HEK293 (cell line): ENCODE data around the gene PCYOX1L.

Experiments used
- CTCF ChIA-PET: fragments of 350-600 bp; formaldehyde crosslinking; extraction: SDS; loops from one replicate; lab custom pipeline; 2021; ENCODE audit warnings: antibody characterized with exemption; lab: Yijun Ruan, JAX
- POLR2A ChIA-PET: fragments of 300-600 bp; formaldehyde crosslinking; extraction: SDS; loops from one replicate; lab custom pipeline; 2020; ENCODE audit warnings: antibody characterized with exemption, inconsistent platforms; lab: Yijun Ruan, JAX
- H3K27ac ChIP-seq: fragments of 200-500 bp; sonication (Bioruptor generic); 2 replicates; pipeline ENCODE4 v1.5.1; 2014; ENCODE audit warnings: low read depth, low read length, control low read depth, inconsistent platforms; ENCODE audit errors: extremely low read depth
- H3K36me3 ChIP-seq, 2 experiments: fragments of 200-500 bp in 1 of 2; sonication (Bioruptor generic) in 1 of 2; 1 replicate in 1 of 2; 2 replicates in 1 of 2; pipeline ENCODE4 v1.5.1; 2014 to 2017; ENCODE audit warnings: inconsistent platforms in 2 of 2, low read length in 2 of 2; ENCODE audit not compliant: control insufficient read depth in 2 of 2, insufficient read depth in 1 of 2
- H3K4me1 ChIP-seq: fragments of 200-500 bp; sonication (Bioruptor generic); 2 replicates; pipeline ENCODE4 v1.5.1; 2014; ENCODE audit warnings: mild to moderate bottlenecking, low read length, inconsistent platforms; ENCODE audit not compliant: control insufficient read depth, insufficient read depth
- H3K4me3 ChIP-seq: 2 replicates; pipeline ENCODE4 v1.5.1; 2011; ENCODE audit warnings: low read depth, mild to moderate bottlenecking, control low read depth, low read length, moderate library complexity
- H3K9me3 ChIP-seq: fragments of 200-500 bp; sonication (Bioruptor generic); 2 replicates; pipeline ENCODE4 v1.5.1; 2014; ENCODE audit warnings: low read depth, low read length, inconsistent platforms; ENCODE audit not compliant: control insufficient read depth, insufficient read depth
- KLF1 ChIP-seq: fragments of 450-650 bp; formaldehyde crosslinking; IDR thresholded peaks from 2 replicates; pipeline ENCODE4 v1.5.1; 2016; ENCODE audit warnings: missing biosample characterization, missing genetic modification characterization
- PATZ1 ChIP-seq: fragments of 450-650 bp; formaldehyde crosslinking; IDR thresholded peaks from 2 replicates; pipeline ENCODE4 v1.5.1; 2016; ENCODE audit warnings: missing biosample characterization, missing genetic modification characterization
- SP7 ChIP-seq: fragments of 450-650 bp; formaldehyde crosslinking; IDR thresholded peaks from 2 replicates; pipeline ENCODE4 v1.5.1; 2016; ENCODE audit warnings: missing biosample characterization, missing genetic modification characterization
- WT1 ChIP-seq: fragments of 450-650 bp; formaldehyde crosslinking; IDR thresholded peaks from 2 replicates; pipeline ENCODE4 v1.5.1; 2016; ENCODE audit warnings: missing biosample characterization, missing genetic modification characterization
- ZBTB20 ChIP-seq: fragments of 450-650 bp; formaldehyde crosslinking; IDR thresholded peaks from 2 replicates; pipeline ENCODE4 v1.5.1; 2016; ENCODE audit warnings: missing biosample characterization, missing genetic modification characterization
- ZBTB7A ChIP-seq: fragments of 450-650 bp; formaldehyde crosslinking; IDR thresholded peaks from 2 replicates; pipeline ENCODE4 v1.5.1; 2016; ENCODE audit warnings: low read depth, missing biosample characterization, missing genetic modification characterization
- ZFHX2 ChIP-seq: fragments of 450-650 bp; formaldehyde crosslinking; conservative IDR thresholded peaks from 2 replicates; pipeline ENCODE4 v1.5.1; 2016; ENCODE audit warnings: missing biosample characterization, missing genetic modification characterization
- ZFP37 ChIP-seq: fragments of 450-650 bp; formaldehyde crosslinking; IDR thresholded peaks from 2 replicates; pipeline ENCODE4 v1.5.1; 2016; ENCODE audit warnings: missing biosample characterization, missing genetic modification characterization
- ZIC2 ChIP-seq: fragments of 450-650 bp; formaldehyde crosslinking; IDR thresholded peaks from 2 replicates; pipeline ENCODE4 v1.5.1; 2016; ENCODE audit warnings: missing biosample characterization, missing genetic modification characterization
- ZNF155 ChIP-seq: fragments of 450-650 bp; formaldehyde crosslinking; IDR thresholded peaks from 2 replicates; pipeline ENCODE4 v1.5.1; 2016; ENCODE audit warnings: missing biosample characterization, missing genetic modification characterization
- ZNF16 ChIP-seq: fragments of 450-650 bp; formaldehyde crosslinking; IDR thresholded peaks from 2 replicates; pipeline ENCODE4 v1.5.1; 2016; ENCODE audit warnings: low read depth, missing biosample characterization, missing genetic modification characterization
- ZNF366 ChIP-seq: fragments of 450-650 bp; formaldehyde crosslinking; conservative IDR thresholded peaks from 2 replicates; pipeline ENCODE4 v1.5.1; 2016; ENCODE audit warnings: missing biosample characterization, missing genetic modification characterization
- ZNF416 ChIP-seq: fragments of 450-650 bp; formaldehyde crosslinking; IDR thresholded peaks from 2 replicates; pipeline ENCODE4 v1.5.1; 2016; ENCODE audit warnings: missing biosample characterization, missing genetic modification characterization
- ZNF514 ChIP-seq: fragments of 450-650 bp; formaldehyde crosslinking; IDR thresholded peaks from 2 replicates; pipeline ENCODE4 v1.5.1; 2016; ENCODE audit warnings: missing biosample characterization, missing genetic modification characterization
- ZNF530 ChIP-seq: fragments of 450-650 bp; formaldehyde crosslinking; IDR thresholded peaks from 2 replicates; pipeline ENCODE4 v1.5.1; 2016; ENCODE audit warnings: low read depth, missing biosample characterization, missing genetic modification characterization
- ZNF555 ChIP-seq: fragments of 450-650 bp; formaldehyde crosslinking; conservative IDR thresholded peaks from 2 replicates; pipeline ENCODE4 v1.5.1; 2017; ENCODE audit warnings: missing biosample characterization, mild to moderate bottlenecking, missing genetic modification characterization, inconsistent platforms
- ZNF623 ChIP-seq: fragments of 450-650 bp; formaldehyde crosslinking; IDR thresholded peaks from 2 replicates; pipeline ENCODE4 v1.5.1; 2016; ENCODE audit warnings: missing biosample characterization, missing genetic modification characterization
- ZNF76 ChIP-seq: fragments of 450-650 bp; formaldehyde crosslinking; IDR thresholded peaks from 2 replicates; pipeline ENCODE4; 2016; ENCODE audit warnings: low read depth, missing biosample characterization, missing genetic modification characterization, borderline replicate concordance
- ZNF843 ChIP-seq: fragments of 450-650 bp; formaldehyde crosslinking; IDR thresholded peaks from 2 replicates; pipeline ENCODE4 v1.5.1; 2016; ENCODE audit warnings: missing biosample characterization, missing genetic modification characterization
- TF ChIP-seq, protein P1 (sequence below): fragments of 450-650 bp; formaldehyde crosslinking; optimal IDR thresholded peaks from 2 replicates; pipeline ENCODE3; 2016; ENCODE audit warnings: missing biosample characterization, mild to moderate bottlenecking, missing genetic modification characterization
- TF ChIP-seq, protein P2 (sequence below): IDR thresholded peaks from 2 replicates; pipeline ENCODE4 v1.6.1; 2011; ENCODE audit warnings: mild to moderate bottlenecking, low read depth, low read length, borderline replicate concordance
- TF ChIP-seq, protein P3 (sequence below): fragments of 450-650 bp; IDR thresholded peaks from 2 replicates; pipeline ENCODE4 v1.5.1; 2018; ENCODE audit warnings: missing biosample characterization, missing genetic modification characterization
- TF ChIP-seq, protein P4 (sequence below): fragments of 450-650 bp; formaldehyde crosslinking; IDR thresholded peaks from 2 replicates; pipeline ENCODE4 v1.5.1; 2016; ENCODE audit warnings: missing biosample characterization, missing genetic modification characterization
- TF ChIP-seq, protein P5 (sequence below): fragments of 450-650 bp; formaldehyde crosslinking; IDR thresholded peaks from 2 replicates; pipeline ENCODE4 v1.5.1; 2017; ENCODE audit warnings: missing biosample characterization, missing genetic modification characterization
- TF ChIP-seq, protein P6 (sequence below): fragments of 450-650 bp; formaldehyde crosslinking; IDR thresholded peaks from 2 replicates; pipeline ENCODE4 v1.5.1; 2016; ENCODE audit warnings: missing biosample characterization, missing genetic modification characterization

Gene PCYOX1L

GRCh38 chr5:149320791-149321330 is 37.0 kb upstream of the PCYOX1L start (continued):
- no peak for TF ChIP-seq ZNF514 (tag by site-specific recombination)
- no peak for TF ChIP-seq ZNF555
- no peak for TF ChIP-seq ZNF623
- TF ChIP-seq, protein P1, sequence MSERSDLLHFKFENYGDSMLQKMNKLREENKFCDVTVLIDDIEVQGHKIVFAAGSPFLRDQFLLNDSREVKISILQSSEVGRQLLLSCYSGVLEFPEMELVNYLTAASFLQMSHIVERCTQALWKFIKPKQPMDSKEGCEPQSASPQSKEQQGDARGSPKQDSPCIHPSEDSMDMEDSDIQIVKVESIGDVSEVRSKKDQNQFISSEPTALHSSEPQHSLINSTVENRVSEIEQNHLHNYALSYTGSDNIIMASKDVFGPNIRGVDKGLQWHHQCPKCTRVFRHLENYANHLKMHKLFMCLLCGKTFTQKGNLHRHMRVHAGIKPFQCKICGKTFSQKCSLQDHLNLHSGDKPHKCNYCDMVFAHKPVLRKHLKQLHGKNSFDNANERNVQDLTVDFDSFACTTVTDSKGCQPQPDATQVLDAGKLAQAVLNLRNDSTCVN, result no peak
- TF ChIP-seq ZBTB7A (tag by site-specific recombination), result no peak
- TF ChIP-seq, protein P2, sequence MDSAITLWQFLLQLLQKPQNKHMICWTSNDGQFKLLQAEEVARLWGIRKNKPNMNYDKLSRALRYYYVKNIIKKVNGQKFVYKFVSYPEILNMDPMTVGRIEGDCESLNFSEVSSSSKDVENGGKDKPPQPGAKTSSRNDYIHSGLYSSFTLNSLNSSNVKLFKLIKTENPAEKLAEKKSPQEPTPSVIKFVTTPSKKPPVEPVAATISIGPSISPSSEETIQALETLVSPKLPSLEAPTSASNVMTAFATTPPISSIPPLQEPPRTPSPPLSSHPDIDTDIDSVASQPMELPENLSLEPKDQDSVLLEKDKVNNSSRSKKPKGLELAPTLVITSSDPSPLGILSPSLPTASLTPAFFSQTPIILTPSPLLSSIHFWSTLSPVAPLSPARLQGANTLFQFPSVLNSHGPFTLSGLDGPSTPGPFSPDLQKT, result no peak
- TF ChIP-seq ZNF530, result no peak
- TF ChIP-seq ZBTB20 (tag by site-specific recombination), result no peak
- TF ChIP-seq, protein P3, sequence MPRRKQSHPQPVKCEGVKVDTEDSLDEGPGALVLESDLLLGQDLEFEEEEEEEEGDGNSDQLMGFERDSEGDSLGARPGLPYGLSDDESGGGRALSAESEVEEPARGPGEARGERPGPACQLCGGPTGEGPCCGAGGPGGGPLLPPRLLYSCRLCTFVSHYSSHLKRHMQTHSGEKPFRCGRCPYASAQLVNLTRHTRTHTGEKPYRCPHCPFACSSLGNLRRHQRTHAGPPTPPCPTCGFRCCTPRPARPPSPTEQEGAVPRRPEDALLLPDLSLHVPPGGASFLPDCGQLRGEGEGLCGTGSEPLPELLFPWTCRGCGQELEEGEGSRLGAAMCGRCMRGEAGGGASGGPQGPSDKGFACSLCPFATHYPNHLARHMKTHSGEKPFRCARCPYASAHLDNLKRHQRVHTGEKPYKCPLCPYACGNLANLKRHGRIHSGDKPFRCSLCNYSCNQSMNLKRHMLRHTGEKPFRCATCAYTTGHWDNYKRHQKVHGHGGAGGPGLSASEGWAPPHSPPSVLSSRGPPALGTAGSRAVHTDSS (tag by site-specific recombination), result no peak
- TF ChIP-seq ZNF366 (tag by site-specific recombination), result peak; percentile 81
- no peak for TF ChIP-seq ZNF16 (tag by site-specific recombination)
- peak; percentile 32; the same call in 1 of the 2 replicates for TF ChIP-seq ZNF843 (tag by site-specific recombination)
- TF ChIP-seq SP7, result peak; percentile 50; the same call in 1 of the 2 replicates
- TF ChIP-seq ZFHX2, result peak; percentile 61
- TF ChIP-seq ZFP37 (tag by site-specific recombination), result no peak
- no peak for TF ChIP-seq KLF1 (tag by site-specific recombination)

DNA sequence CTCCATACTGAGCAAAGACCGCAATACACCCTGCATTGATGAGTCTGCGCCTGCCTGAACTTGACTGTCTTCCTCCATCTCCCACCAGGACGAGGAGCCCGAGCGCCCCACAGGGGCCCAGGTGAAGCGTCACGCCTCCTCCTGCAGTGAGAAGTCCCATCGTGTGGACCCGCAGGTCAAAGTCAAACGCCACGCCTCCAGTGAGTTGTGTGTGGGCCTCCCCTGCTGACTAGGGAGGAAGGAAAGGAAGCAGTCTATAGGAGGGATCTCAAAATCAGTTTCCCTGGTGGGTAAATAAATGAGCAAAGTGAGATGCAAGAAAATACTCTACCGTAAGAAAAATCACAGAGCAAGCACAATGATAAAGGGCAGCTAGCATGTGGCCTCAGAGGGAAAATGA is 35.3 kb upstream of the PCYOX1L start:
- POLR2A ChIA-PET, result no interaction called here
- TF ChIP-seq PATZ1 (tag by site-specific recombination) (no peak), ZIC2 (tag by site-specific recombination) (peak; percentile 64)
- H3K4me1 ChIP-seq, result peaks cover 8% of the 10 kb centered on the region; the same call in 1 of the 2 replicates
- peaks cover 0 to 5% of the 10 kb centered on the region in 2 experiments; a peak in 1 of 3 replicates for H3K36me3 ChIP-seq
- H3K27ac ChIP-seq, result no peak overlapping the region
- CTCF ChIA-PET, result interaction anchor here (1.0 kb wide), 1 partner anchor 60 kb away, joined by 5 read pairs; no protein-coding TSS in a partner anchor
- H3K4me3 ChIP-seq, result no peak overlapping the region
- no peaks in the 10 kb centered on the region for H3K9me3 ChIP-seq

DNA sequence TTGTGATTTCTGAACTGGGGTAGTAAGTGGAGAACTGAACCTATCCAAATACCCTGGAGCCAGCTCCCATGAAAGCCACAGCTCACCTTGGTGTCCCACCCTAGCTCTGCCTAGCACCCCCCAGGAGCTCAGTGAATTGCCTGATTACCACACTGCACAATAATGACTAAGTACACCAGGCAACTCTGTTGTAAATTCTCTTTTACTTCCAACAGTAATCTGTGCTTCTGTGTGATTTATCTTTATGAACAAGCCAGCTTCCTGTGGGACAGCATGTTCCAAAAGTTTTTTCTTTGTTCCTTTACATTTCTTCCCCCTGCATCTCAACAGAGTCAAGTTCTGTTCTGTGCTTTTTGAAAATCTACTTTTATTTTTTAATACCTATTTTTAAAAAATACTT is 34.6 kb upstream of the PCYOX1L start:
- Histone ChIP-seq H3K4me1 (peaks cover 8% of the 10 kb centered on the region; the same call in 1 of the 2 replicates), H3K4me3 (no peak overlapping the region), H3K9me3 (no peaks in the 10 kb centered on the region), H3K27ac (no peak overlapping the region), H3K36me3 (peaks cover 0 to 5% of the 10 kb centered on the region in 2 experiments; a peak in 1 of 3 replicates)
- CTCF ChIA-PET, result interaction anchor here (0.7 to 2.1 kb wide), 3 partner anchors 8 to 187 kb away, joined by 5 to 7 read pairs (median 6); no protein-coding TSS in a partner anchor
- POLR2A ChIA-PET, result interaction anchor here (0.6 kb wide), 1 partner anchor 763 kb away, joined by 3 read pairs; the partner anchor contains the start of gene CSF1R
- TF ChIP-seq ZNF416 (tag by site-specific recombination) (no peak), WT1 (tag by site-specific recombination) (no peak), ZNF76 (tag by site-specific recombination) (no peak), ZNF155 (tag by site-specific recombination) (no peak)
- TF ChIP-seq, protein P4, sequence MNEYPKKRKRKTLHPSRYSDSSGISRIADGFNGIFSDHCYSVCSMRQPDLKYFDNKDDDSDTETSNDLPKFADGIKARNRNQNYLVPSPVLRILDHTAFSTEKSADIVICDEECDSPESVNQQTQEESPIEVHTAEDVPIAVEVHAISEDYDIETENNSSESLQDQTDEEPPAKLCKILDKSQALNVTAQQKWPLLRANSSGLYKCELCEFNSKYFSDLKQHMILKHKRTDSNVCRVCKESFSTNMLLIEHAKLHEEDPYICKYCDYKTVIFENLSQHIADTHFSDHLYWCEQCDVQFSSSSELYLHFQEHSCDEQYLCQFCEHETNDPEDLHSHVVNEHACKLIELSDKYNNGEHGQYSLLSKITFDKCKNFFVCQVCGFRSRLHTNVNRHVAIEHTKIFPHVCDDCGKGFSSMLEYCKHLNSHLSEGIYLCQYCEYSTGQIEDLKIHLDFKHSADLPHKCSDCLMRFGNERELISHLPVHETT (tag by site-specific recombination), result no peak
- TF ChIP-seq, protein P5, sequence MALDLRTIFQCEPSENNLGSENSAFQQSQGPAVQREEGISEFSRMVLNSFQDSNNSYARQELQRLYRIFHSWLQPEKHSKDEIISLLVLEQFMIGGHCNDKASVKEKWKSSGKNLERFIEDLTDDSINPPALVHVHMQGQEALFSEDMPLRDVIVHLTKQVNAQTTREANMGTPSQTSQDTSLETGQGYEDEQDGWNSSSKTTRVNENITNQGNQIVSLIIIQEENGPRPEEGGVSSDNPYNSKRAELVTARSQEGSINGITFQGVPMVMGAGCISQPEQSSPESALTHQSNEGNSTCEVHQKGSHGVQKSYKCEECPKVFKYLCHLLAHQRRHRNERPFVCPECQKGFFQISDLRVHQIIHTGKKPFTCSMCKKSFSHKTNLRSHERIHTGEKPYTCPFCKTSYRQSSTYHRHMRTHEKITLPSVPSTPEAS (tag by site-specific recombination), result no peak
- TF ChIP-seq, protein P6, sequence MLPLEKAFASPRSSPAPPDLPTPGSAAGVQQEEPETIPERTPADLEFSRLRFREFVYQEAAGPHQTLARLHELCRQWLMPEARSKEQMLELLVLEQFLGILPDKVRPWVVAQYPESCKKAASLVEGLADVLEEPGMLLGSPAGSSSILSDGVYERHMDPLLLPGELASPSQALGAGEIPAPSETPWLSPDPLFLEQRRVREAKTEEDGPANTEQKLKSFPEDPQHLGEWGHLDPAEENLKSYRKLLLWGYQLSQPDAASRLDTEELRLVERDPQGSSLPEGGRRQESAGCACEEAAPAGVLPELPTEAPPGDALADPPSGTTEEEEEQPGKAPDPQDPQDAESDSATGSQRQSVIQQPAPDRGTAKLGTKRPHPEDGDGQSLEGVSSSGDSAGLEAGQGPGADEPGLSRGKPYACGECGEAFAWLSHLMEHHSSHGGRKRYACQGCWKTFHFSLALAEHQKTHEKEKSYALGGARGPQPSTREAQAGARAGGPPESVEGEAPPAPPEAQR, result no peak
